ENCODE results near the gene AMN1.

- no peak for TF ChIP-seq CTCF (IDR thresholded peaks at IDR 0.05; ENCODE audit: low read length)
- no peak for TF ChIP-seq EZH2 (optimal IDR thresholded peaks at IDR 0.05; ENCODE audit: low read depth, low read length)
Measured at GRCh38 chr12:31627456-31628054, 101.3 kb downstream of the AMN1 start.
